Glomerular visceral epithelial cell (primary cell): ENCODE results near the gene MMP24OS.

ENCODE experiments used
- DNase-seq: peaks from one replicate; pipeline ENCODE4 v3.0.0-alpha.2; 2016; ENCODE audit errors: extremely low spot score

MMP24OS gene

DNA sequence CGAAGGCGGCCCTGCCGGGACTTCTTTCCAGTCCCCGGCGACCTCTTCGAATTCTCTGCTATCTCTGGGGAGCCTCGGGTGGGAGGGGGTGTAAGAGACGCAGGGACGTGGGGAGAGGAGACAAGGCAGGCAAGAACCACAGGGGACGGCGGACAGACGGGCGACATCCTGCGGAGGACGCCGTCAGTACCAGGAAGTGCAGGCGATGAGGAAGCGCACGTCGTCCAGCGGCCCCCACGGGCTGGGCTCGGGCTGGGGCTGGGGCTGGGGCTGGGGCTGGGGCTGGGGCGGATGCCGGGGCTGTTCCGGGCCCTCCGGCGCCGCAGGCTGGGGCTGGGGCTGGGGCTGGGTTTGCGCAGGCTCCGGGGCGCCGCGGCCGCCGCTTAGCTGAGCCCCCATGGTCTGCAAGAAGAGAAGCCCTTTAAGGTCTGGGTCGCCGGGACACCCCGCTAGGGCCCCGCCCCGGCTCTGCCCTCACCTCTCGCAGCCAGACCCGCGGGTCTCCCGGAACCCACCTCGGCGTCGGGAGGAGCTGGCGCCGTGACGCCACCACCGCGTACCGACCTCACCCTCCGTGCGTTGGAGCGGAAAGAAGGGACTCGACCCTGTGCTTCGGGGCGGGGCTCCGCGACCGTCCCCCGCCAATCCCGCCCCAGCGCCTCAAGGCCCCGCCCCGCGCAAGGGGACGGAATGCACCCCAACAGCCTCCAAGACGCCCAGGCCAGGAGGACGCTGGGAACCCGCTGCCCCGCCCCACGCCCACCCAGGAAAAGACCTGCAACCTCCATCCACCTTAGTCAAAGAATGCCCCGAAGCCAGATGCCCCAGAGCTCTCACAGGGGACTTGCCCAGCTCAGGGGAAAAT is at the start of gene MMP24OS:
Gene MMP24OS (minus strand): TSS at position 592 of the 865 bp plus-strand sequence. CDS start 193 bp downstream, at position 399.
- DNase-seq: peak; percentile 83

DNA sequence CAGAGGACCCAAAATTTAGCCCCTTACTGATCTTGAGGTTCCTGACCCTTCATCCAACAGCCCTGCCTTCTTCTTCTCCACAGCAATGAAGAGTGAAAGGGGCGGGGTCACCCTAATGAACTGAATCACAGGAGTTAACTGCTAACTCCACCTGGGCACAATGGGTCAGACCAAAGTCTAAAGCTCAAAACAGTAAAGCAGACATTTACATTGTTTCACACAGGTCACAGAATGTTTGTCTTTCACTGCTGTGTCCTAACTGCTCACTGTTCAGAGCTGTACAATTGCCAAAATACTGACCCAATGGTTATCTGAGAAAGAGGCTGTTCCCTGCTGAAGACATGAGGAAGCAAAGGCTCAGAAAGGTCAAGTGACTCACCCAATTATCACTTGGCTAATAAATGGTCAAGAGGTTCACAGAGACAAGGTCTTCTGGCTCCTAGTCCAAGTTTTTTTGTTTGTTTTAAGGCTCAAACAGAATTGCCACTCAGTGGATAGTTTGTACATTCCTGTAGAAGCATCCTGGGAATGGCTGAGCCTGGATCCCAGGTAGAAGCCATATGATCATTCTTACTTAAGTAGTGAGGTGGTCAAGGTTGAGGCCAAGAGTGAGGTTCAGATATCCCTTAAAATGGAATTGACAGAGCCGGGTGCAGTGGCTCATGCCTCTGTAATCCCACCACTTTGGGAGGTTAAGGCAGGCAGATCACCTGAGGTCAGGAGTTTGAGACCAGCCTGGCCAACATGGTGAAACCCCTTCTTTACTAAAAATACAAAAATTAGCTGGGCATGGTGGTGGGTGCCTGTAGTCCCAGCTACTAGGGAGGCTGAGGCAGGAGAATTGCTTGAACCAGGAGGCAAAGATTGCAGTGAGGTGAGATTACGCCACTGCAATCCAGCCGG is 49.4 kb upstream of the MMP24OS start:
- peak; percentile 77 for DNase-seq

DNA sequence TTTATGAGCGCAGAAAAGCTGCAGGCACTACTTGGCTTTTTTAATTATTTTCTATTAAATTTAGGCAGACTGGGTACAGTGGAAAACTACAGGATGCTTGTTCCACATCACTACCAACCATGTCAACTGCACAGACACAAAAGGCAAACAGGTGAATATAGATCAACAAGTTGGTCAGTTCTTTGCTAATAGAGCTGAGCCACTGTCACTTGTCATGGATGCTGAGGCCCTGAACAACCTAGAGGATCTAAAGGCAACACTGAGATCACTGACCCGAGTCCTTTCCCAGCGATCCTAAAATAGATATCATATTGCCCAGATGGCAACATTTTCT is 48.8 kb upstream of the MMP24OS start:
- no peak for DNase-seq

DNA sequence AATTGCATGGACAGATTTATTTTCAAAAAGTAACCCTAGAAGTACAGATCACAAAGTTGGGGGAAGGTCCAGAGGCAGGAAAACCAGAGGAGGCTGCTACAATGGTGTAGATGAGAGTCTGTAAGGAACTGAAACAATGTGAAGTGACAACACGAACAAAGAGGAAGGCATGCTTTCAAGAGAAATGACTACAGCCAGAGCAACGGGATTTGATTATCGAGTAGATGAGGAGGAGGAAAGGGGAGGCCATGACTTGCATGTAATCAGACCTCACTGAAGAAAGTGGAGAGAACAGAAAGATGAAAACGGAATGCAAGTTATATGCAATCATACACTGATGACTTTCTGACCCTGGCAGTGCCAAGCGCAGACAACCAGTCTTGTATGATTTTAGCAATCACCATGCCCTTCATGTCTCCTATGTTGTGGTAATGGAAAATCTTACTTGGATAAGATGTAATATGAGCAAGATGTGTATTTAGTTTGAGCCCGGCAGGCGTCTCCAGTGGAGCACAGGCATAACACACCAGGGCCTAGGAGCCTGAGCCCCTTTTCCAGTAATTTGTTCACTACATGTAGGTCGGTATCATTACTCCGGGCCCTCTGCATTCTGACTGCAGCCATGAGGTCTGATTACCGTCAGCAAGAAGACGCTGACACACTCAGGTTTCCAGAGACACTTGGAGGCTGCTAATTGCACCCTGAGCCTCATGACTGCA is 48.3 kb upstream of the MMP24OS start:
- no peak for DNase-seq

DNA sequence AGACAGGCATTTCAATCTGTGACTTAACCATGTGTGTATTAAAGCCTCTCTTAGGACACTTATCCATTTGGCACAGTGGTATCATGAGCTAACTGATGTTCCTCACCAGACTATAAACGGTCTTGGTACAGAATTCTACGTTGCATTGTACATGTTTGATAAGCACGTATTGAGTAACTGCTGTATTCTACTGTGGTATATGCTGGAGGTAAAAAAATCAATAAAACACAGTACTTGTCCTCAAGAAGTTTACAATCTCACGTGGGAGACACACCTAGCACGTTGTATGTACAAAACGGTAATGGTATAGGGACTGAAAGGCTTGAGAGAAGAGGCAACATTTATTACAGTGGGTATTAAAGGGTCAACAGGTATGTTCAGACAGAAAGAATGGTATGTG is 47.5 kb upstream of the MMP24OS start:
- no peak for DNase-seq

DNA sequence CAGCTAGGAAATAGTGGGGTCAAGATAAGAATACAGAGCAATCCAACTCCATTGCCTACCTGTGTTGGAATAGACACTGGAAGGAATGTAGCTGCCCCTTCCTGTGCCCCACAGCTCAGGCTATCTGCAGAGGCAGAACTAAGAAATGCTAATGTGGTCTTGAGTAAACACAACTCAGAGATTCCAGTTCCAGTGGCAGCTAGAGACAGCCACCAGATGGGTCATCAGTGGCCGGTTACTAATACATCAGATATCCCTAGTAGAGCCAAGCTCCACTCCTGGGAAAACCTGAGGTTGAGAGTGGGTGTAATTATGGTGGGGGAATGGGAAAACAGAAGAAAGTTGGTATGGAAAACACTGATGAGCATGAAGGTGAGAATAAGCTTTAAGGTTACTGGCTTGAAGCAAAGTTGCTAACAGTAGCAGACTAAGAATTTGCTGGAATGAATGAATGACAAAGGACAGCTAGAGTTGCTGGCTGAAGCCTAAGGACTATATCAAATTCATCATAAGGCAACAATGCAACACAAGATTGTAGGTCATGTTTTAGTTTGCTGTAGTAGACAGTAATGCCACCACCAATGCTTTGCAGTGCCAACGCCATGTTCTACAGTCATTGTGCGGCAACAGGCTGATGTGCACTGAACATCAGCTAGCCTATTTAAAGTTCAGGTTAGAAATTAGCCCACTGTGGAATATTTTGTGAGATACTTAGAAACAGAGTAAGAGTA is 42.6 kb upstream of the MMP24OS start:
- peak; percentile 97 for DNase-seq

DNA sequence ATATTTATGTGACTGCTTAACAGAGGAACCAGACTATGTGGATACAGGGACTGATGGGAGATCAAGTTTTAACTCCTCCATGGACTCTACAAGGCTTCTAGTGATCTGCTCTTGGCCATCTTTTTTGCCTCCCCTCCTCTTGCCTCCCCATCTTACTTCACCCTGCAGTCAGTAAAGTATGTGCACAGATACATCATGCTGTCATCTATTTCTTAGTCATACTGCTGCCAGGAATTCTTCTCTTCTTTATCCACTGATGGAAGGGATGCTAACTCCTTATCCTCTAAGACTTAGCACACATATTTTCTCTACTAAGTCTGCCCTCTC is 41.9 kb upstream of the MMP24OS start:
- DNase-seq: peak; percentile 75

DNA sequence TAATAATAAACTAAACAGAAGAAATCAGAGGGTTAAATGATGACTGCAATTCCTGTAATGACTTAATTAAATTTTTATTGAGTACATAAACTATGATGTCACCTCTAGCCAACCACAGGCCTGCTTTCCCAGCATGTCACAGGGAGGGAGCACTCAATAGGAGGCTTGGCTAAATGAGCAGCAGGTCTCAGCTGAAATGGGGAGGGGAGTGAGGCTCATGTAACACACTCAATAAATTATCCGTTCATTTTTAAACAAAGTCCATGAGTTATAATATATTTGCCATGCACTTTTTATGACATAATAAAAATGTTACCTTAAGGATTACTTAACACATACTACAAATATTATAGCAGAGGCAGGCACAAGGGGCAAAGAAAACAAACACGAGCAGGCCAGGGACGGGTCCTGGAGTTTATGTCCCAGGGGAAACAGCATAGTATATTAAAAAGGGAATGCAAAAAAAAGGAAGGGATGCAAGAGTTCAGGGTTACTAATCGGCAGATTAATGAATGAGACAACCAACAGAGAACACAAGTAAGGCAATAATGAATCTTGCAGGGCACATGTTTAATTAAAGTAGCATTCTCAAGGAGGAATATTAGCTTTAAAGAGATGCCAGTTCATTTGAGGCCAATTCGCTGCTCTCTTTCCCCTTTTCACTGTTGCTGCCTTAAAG is 41.4 kb upstream of the MMP24OS start:
- DNase-seq: peak; percentile 81

DNA sequence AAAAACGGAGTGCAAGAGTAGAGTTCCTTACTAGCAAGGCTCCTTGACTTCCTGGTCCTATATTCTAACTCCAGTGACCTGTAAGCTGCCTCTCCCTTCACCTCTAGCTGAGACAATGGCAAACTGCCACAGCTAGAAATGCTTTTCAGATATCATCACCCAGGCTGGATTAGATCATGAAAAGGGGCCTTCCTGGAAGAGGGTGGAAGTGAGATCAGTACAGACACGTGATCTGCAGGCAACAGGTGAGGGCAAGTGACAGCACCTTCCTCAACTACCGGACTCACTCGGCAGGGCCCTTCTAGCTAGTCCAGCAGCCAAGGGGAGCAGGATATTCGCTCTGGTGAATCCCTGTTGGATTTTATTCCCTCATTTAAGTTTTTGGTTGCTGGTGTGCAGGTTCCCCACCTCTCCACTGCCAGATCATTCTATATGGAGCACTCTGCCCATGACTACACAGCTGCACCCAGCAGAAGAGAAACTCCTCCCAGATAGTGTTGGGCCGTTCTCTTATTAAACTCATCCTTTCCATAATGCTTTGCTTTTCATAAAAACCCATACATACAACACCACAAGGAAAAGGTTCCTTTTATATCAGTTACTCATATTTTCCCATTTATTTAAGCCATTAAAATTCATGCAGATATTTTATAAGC is 40.7 kb upstream of the MMP24OS start:
- peak; percentile 99 for DNase-seq

DNA sequence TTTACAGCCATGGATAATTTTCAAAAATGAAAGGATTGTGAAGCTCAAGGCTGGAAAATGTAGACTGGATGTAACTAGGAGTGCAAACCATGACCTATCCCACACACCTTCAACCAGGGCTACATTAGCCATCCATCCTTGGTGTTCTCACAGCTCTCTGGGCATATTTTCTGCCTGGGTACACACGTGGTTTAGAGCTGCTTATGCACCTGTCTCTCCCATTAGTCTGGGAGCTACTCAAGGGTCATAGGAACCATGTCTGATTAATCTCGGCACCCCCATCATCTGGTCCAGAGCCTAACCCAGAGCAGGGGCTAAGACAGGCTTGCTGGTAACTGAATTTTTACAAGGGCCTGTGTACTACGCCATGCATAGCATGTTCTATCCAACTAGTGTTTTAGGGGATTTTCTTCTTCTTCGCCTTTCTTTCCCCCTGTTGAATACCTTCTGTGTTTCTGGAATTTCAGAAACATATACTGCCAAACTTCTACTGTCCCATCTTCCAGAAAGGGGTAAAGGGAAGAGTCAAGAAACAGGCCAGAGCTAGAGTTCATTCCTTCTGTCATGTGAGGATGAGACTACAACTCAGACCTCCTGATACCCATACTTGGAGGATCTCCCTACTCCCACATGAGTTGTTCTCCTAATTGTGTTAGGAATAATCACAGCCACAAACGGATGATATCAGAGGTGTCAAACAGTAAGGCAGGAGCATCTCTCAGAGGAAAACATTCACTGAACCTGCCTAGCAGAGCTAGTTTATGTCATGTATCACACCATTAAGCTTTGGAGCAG is 39.7 kb upstream of the MMP24OS start:
- DNase-seq: peak; percentile 74

DNA sequence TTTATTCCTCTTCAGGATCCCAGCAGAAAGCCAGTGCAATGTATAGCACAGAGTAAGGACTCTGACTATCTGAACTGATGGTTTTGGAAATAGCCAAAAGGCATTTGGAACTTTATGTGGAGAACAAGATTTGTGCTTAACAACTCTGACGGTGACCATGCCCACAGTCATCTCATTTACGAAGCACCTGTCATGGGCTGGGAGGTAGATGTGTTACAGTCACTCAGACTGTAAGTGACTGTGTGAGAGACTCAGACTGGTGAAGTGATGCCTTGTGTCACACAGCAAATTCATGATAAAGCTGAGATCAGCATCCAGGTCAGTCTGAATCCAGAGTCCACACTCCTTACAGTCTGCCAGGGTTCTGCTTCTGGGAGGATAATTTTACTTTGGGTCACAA is 38.2 kb upstream of the MMP24OS start:
- no peak for DNase-seq

DNA sequence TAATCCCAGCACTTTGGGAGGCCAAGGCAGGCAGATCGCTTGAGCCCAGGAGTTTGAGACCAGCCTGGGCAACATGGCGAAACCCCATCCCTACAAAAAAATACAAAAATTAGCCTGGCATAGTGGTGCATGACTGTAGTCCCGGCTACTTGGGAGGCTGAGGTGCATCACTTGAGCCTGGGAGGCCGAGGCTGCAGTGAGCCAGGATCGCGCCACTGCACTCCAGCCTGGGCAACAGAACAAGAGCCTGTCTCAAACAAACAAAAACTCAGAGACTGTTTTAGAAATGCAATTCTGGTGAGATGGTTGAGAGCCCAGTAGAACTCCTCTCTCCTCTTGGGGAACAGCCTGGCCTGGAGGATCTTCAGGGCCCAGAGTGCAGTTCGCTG is 37.7 kb upstream of the MMP24OS start:
- DNase-seq: peak; percentile 82

DNA sequence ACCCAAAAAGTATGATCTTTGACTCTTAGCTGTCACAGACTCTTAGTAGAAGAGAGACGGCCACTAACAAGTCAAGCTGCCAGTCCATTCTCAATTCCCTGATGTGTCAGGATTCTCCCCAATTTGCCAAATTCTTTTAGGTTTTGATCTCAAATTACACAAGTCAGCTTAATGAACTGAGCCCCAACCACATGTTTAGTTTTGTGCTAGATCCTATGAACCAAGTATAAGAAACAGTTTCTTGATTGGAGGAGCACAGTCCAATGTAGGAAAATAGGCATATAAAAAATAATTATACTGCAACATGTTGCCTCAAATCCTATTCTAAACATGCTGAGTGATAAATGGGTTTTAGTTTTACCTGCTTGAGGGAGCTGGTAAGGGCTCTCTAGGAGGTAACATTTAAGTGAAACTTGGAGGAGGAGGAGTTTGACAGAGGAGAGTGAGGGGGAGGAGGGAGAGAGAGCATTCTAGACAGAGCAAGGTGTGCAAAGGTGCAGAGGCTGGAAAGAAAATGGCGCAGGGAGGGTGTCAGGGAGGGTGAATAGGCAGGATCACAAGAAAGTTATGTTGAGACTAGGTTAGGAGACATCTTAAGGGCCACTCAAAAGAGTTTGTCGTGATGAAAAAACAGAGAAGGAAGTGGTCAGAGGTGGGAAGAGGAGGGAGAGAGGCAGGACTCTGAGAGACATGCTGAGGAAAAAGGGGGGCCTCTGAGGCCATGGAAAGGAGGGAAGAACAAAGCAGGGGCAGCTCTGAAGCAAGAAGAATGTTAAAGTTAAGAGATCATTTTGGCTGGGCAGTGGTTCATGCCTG is 37.1 kb upstream of the MMP24OS start:
- peak; percentile 42 for DNase-seq

DNA sequence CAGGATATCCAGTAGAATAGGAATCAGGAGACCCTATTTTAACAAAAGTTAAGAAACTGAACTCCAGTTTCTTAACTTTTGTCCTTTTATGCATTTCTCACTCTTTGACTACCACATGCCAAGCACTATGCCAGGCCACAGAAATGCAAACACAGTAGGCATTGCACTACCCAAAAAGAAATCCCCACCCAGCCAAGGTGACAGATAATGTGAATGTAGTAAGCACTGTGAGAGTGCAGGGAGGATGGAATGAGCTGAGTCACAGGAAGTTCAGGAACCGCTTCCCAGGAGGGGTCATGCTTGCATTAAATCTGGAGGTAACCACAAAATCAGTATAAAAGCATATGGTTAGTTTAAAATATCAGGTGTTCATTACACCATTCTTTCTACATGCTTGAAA is 34.4 kb upstream of the MMP24OS start:
- peak; percentile 98 for DNase-seq

DNA sequence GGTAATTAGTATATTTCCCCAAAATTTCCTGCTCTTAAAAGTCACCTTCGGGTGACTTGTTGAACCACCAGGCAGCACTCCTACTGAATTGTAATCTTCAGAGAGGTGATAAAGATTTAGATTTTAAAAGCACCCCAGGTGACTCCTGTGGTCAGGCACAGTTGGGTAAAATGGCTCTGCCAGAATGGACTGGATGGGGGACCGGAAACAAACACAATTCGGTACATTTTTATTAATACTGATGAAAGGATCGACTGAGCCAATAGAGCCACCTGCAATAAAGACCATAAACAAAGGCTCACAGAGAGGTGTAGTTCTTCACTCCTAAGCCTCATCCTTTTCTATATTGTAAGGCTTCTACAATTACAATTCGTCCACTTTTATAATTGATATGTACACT is 33.9 kb upstream of the MMP24OS start:
- DNase-seq: no peak

DNA sequence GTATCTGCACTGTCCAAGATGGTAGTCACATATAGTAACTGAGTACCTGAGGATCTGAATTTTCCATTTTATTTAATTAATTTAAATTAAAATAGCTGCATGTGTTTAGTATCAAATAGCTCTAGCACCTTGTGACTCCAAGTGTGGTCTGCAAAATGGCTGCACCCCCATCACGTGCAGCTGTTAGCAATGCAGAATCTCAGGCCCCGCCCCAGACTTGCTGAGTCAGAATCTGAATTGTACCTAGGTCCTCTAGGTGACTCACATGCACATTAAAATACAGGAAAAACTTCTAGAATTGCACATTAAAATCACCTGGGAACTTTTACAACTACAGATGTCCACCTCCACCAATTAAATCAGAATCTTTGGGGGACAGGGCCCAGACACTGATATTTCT is 33.5 kb upstream of the MMP24OS start:
- DNase-seq: peak; percentile 79

DNA sequence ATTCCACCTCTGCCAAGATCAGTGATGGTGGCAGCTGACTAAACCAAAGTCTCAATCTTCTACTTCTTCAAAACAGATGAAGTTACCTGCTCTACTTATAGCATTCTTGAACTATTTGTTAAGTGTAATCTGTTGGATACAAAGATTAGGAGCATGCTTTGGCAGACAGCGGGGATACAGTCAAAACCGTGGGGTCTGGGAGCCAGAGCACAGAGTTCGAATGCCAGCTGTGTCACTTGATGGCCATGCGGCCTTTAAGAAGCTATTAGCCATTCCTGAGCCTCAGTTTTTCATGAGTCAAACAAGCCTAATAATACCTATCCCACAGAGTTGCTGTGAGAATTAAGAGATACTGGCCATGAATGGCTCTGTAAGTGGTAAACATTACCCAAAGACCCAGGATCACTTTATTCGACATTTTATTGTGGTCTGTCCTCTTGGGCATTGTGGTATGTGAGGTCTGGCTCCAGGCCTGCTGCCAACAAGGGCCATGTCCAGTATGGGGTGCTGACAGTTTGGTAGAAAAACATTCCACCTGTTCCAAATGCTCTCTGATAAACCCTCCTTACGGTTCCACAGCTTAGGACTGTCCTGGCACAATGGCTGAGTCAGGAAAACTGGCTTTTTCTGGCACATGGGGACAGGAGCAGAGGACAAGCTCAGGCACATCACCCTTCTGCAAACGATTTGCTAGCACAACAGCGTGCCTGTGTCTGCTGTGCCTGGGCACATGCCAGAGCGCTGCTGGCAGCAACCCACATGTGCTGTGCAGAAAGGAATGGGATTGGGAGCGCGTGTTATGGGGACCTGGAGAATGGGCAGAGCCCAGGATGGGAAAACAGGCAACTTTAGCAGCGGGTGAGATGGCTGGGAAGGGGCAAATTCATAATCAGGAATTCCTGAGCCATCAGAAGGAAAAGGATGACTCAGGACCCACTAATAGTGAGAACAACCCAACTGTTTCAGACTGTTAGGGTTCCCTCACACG is 30.0 kb upstream of the MMP24OS start:
- peak; percentile 96 for DNase-seq
